AG04450 (cell line): ENCODE results near the gene DNAJB12. TPM values are rescaled to one million over a fixed set of nuclear protein-coding genes. Genes with fewer than 3 reads are reported as not detected.
"Not testable (repeated sequence)": the region's sequence is repeated elsewhere in the genome, so short reads cannot be mapped to it uniquely, and the experiment has no call there.

Source experiments
- CTCF ChIA-PET: fragments of 300-600, 350-600 bp; formaldehyde crosslinking; extraction: SDS; loops from one replicate; lab custom pipeline; 2022; ENCODE audit warnings: antibody characterized with exemption, inconsistent platforms; lab: Charles Lee
- POLR2A ChIA-PET: fragments of 350-600 bp; formaldehyde crosslinking; extraction: SDS; loops from one replicate; lab custom pipeline; 2021; ENCODE audit warnings: antibody characterized with exemption, inconsistent platforms; lab: Yijun Ruan, JAX
- DNase-seq: peaks from one replicate; pipeline ENCODE4 v3.0.0-alpha.2; 2011; ENCODE audit warnings: low read depth, low spot score
- H3K27ac ChIP-seq: one replicate; pipeline ENCODE4 v1.5.1; 2012; ENCODE audit warnings: low read depth, low read length, control low read depth
- H3K27me3 ChIP-seq: one replicate; pipeline ENCODE4 v1.6.0; 2012; ENCODE audit warnings: low read length; ENCODE audit not compliant: control insufficient read depth, insufficient read depth
- H3K4me3 ChIP-seq: 2 replicates; pipeline ENCODE4 v1.5.1; 2011; ENCODE audit warnings: mild to moderate bottlenecking, low read depth, low read length, control low read depth
- H3K9me3 ChIP-seq: 2 replicates; pipeline ENCODE4 v1.5.1; 2012; ENCODE audit warnings: low read length; ENCODE audit not compliant: control insufficient read depth, insufficient read depth
- polyA plus RNA-seq: library from polyadenylated mRNA; depleted of rRNA; stranded (reverse); fragments of >200 nt; gene quantifications from 2 replicates; pipeline ENCODE4 v1.2.3, GENCODE V29; 2011
- TF ChIP-seq, protein P1 (sequence below): IDR thresholded peaks from 2 replicates; pipeline ENCODE4 v1.5.1; 2011; ENCODE audit warnings: low read depth, low read length, control low read depth, inconsistent platforms

Gene DNAJB12
- polyA plus RNA-seq, 1 experiment: 17.9 TPM

DNA sequence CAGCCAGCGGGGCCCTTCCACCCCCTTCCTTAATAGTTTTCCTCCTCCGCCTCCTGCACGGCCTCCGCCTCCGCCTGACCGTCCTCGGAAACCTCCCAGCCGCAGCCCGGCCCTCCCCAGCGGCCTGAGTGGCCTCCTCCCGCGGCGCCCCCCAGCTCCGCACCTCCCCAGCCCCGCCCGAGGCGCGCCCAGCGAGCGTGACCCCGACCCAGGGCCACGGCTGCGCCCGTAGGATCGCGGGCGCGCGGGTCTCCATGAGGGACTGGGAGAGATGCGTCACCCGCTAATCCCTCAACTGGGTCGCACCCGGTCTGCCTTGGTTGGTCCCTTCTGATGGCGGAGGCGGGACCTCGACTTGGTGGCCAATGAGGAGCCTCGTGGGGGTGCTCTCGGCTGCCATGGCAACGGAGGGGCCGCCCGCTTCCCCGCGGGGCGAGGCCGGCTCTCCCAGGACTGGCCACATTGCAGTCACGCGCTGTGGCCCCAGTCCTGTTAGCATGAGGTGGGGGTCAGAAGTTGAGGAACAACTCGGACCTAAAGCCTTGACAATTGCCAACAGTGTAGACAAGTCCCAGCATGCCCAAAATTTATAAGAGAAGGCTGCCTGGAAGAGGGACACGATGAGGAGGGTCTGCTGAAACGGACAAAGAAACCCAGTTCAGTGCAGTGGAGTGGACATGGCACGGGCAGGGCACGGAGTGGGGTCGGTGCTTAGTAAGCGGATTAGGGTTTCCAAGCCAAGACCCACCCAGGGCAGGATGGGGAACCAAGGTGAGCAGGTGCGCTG lies 56.7 kb downstream of the DNAJB12 start:
- peak; percentile 91 for DNase-seq
- POLR2A ChIA-PET: interaction anchor here (0.6 to 1.3 kb wide), 6 partner anchors 11 to 34 kb away, joined by 3 to 7 read pairs (median 4); partner anchors contain the start of gene DDIT4
- Histone ChIP-seq H3K4me3 (peak overlapping the region; percentile 64), H3K27me3 (no peaks in the 10 kb centered on the region), H3K27ac (peak overlapping the region; percentile 82), H3K9me3 (no peaks in the 10 kb centered on the region; the same call in 1 of the 2 replicates)
- TF ChIP-seq, protein P1, sequence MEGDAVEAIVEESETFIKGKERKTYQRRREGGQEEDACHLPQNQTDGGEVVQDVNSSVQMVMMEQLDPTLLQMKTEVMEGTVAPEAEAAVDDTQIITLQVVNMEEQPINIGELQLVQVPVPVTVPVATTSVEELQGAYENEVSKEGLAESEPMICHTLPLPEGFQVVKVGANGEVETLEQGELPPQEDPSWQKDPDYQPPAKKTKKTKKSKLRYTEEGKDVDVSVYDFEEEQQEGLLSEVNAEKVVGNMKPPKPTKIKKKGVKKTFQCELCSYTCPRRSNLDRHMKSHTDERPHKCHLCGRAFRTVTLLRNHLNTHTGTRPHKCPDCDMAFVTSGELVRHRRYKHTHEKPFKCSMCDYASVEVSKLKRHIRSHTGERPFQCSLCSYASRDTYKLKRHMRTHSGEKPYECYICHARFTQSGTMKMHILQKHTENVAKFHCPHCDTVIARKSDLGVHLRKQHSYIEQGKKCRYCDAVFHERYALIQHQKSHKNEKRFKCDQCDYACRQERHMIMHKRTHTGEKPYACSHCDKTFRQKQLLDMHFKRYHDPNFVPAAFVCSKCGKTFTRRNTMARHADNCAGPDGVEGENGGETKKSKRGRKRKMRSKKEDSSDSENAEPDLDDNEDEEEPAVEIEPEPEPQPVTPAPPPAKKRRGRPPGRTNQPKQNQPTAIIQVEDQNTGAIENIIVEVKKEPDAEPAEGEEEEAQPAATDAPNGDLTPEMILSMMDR: no peak
- CTCF ChIA-PET: no interaction called here

DNA sequence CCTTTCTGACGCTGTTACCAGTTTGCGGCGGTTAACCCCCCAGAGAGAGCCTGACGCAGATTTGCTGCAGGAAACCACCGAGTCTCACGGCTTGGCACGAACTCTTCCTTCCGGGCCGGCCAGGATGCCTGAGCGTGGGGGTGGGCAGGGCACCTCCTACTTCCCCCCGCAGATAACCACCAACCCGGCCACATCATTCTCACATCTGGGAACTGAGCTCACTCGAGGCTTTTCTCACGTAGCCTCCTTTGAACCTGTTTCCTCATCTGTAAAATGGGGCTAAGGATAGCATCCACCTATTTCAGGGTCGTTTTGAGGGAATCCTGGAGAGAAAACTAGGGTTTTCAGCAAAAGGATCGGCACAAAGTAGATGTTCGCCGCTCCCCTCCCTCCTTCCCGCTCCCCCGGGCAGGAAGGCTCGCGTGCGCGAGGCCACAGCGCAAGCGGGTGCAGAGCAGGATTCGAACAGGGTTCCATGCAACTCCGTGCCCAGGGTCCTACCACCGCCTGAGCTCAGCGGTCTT lies 57.4 kb downstream of the DNAJB12 start:
- ChIA-PET CTCF (interaction anchor here (0.9 kb wide), 1 partner anchor 22 kb away, joined by 3 read pairs; no protein-coding TSS in a partner anchor), POLR2A (interaction anchor here (0.8 to 1.3 kb wide), 5 partner anchors 11 to 28 kb away, joined by 3 to 7 read pairs (median 5); partner anchors contain the start of gene DDIT4)
- TF ChIP-seq, protein P1: no peak
- Histone ChIP-seq H3K27ac (peak overlapping the region; percentile 82), H3K27me3 (no peaks in the 10 kb centered on the region), H3K9me3 (no peaks in the 10 kb centered on the region; the same call in 1 of the 2 replicates), H3K4me3 (peak overlapping the region; percentile 64)
- peak; percentile 56 for DNase-seq

DNA sequence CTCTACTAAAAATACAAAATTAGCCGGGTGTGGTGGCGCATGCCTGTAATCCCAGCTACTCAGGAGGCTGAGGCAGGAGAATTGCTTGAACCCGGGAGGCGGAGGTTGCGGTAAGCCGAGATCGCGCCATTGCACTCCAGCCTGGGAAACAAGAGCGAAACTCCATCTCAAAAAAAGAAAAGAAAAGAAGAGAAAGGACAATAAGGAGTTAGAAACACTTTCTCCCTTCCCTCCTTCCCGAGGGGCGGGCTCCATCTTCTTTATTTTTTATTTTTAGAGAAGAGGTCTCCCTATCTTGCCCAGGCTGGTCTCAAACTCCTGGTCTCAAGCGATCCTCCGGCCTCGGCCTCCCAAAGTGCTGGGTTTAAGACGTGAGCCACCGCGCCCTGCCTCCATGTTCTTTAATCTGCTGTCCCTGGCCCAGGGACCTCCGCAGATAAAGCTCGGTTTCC lies 57.9 kb downstream of the DNAJB12 start:
- H3K4me3 ChIP-seq, H3K9me3 ChIP-seq, DNase-seq, H3K27me3 ChIP-seq: not testable (repeated sequence)
- H3K27ac ChIP-seq: peak overlapping the region; percentile 82
- ChIA-PET POLR2A (interaction anchor here (0.8 to 1.3 kb wide), 3 partner anchors 12 to 29 kb away, joined by 4 to 7 read pairs (median 5); no protein-coding TSS in a partner anchor), CTCF (interaction anchor here (0.7 to 0.9 kb wide), 2 partner anchors 11 to 22 kb away, joined by 3 read pairs; no protein-coding TSS in a partner anchor)

DNA sequence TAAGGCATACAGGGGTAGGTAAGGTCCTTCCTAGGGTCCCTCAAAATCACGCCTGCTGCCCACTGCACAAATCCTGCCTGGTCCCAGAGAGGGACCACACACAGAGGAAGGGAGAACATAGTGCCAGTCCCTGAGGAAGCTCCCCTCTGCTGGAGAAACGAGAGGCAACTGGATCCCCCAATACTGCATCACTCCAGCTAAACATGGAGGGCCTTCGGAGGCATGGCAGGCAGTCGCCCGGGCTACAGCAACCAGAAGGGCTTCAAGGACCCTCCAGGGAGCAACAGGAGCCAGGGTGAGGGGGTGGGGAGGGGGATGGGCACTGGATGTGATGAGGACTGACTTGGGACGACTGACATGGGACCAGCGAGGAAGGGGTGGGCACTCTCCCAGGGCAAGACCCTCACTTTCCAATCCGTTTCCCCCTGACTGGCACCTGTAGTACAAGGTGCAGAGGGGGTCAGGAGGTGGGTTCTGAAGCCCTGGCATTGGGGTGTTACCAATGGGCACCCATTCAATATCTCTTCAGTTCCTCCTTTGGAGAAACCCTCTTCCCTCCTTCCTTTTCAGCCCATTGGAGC lies 59.3 kb downstream of the DNAJB12 start:
- ChIA-PET CTCF (interaction anchor here (0.7 kb wide), 1 partner anchor 13 kb away, joined by 4 read pairs; no protein-coding TSS in a partner anchor), POLR2A (no interaction called here)
- DNase-seq: no peak
- Histone ChIP-seq H3K4me3 (no peak overlapping the region), H3K27me3 (no peaks in the 10 kb centered on the region), H3K9me3 (no peaks in the 10 kb centered on the region; the same call in 1 of the 2 replicates), H3K27ac (no peak overlapping the region)
- TF ChIP-seq, protein P1: no peak

DNA sequence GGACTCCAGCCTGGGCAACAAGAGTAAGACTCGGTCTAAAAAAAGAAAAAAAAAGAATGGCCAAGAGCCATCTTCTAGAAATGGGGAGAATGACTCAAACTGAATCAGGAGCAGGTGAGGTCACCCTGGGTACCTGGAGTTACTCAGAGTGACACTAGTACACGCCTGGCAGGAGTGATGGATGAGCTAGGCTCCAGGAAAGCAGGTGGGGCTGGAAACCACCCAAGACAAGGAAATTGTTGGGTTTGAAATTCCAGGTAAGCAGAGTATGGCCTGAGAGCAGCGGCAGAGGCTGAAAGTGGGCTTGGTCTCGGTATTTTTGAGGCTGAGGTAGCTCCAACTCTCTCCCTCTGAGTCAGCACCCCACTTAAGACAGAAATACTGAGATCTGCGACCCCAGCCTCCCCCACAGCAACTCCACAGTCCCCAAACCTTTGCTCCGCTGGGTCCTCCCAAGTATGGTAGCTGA lies 62.5 kb downstream of the DNAJB12 start:
- no peak for DNase-seq
- H3K27me3 ChIP-seq: no peaks in the 10 kb centered on the region
- ChIA-PET POLR2A (no interaction called here), CTCF (interaction anchor here (1.3 kb wide), 1 partner anchor 9 kb away, joined by 3 read pairs; no protein-coding TSS in a partner anchor)
- H3K4me3 ChIP-seq: no peak overlapping the region
- no peaks in the 10 kb centered on the region for H3K9me3 ChIP-seq
- no peak overlapping the region for H3K27ac ChIP-seq
- TF ChIP-seq, protein P1: no peak
